GM21619 (cell line): ENCODE results near the gene ADAMTS12.

Source experiments
- ATAC-seq: cut with Tn5 transposase; IDR thresholded peaks from one replicate; pipeline ENCODE4 v1.9.1; 2021; ENCODE audit not compliant: unreplicated experiment

ADAMTS12 gene

GRCh38 chr5:33675958-33676464 lies 215.8 kb downstream of the ADAMTS12 start:
- ATAC-seq = peak; percentile 82

GRCh38 chr5:33671700-33672291 lies 220.0 kb downstream of the ADAMTS12 start:
- no peak for ATAC-seq

- no peak for ATAC-seq
Observed at GRCh38 chr5:33662722-33663427, 228.9 kb downstream of the ADAMTS12 start.

GRCh38 chr5:33659526-33660169 lies 232.1 kb downstream of the ADAMTS12 start:
- ATAC-seq = no peak

- ATAC-seq = no peak
Observed at GRCh38 chr5:33657804-33658440, 233.9 kb downstream of the ADAMTS12 start.

- no peak for ATAC-seq
Observed at GRCh38 chr5:33657176-33657575, 234.6 kb downstream of the ADAMTS12 start.

- no peak for ATAC-seq
Observed at GRCh38 chr5:33650911-33651310, 240.9 kb downstream of the ADAMTS12 start.

GRCh38 chr5:33649549-33650482 lies 242.0 kb downstream of the ADAMTS12 start:
- no peak for ATAC-seq

- no peak for ATAC-seq
Observed at GRCh38 chr5:33641744-33642505, 249.9 kb downstream of the ADAMTS12 start.

GRCh38 chr5:33639474-33639873 lies 252.3 kb downstream of the ADAMTS12 start:
- no peak for ATAC-seq

GRCh38 chr5:33637011-33637410 lies 254.8 kb downstream of the ADAMTS12 start:
- no peak for ATAC-seq

GRCh38 chr5:33635582-33635981 lies 256.2 kb downstream of the ADAMTS12 start:
- no peak for ATAC-seq

GRCh38 chr5:33633699-33634098 lies 258.1 kb downstream of the ADAMTS12 start:
- ATAC-seq = no peak

GRCh38 chr5:33631786-33632185 lies 260.0 kb downstream of the ADAMTS12 start:
- peak; percentile 87 for ATAC-seq

- no peak for ATAC-seq
Observed at GRCh38 chr5:33631139-33631538, 260.7 kb downstream of the ADAMTS12 start.

- no peak for ATAC-seq
Observed at GRCh38 chr5:33629999-33630398, 261.8 kb downstream of the ADAMTS12 start.

GRCh38 chr5:33628796-33629195 lies 263.0 kb downstream of the ADAMTS12 start:
- ATAC-seq = no peak

GRCh38 chr5:33621514-33621913 lies 270.3 kb downstream of the ADAMTS12 start:
- ATAC-seq = no peak

GRCh38 chr5:33614039-33614438 lies 277.8 kb downstream of the ADAMTS12 start:
- ATAC-seq = no peak

- no peak for ATAC-seq
Observed at GRCh38 chr5:33612386-33612785, 279.4 kb downstream of the ADAMTS12 start.
